H1 (cell line): ENCODE results near the gene BICD1. TPM values are rescaled to one million over a fixed set of nuclear protein-coding genes. Genes with fewer than 3 reads are reported as not detected.

Experiments used
- CTCF ChIA-PET: fragments of 300-600 bp; sonication (Branson Sonifier 250); formaldehyde crosslinking; loops from one replicate; lab custom pipeline; 2021; ENCODE audit not compliant: partially characterized antibody; lab: Charles Lee
- POLR2A ChIA-PET: fragments of 300-600 bp; sonication (Branson Sonifier 250); formaldehyde crosslinking; loops from one replicate; lab custom pipeline; 2021; ENCODE audit warnings: inconsistent platforms; ENCODE audit not compliant: partially characterized antibody; lab: Charles Lee
- DNase-seq, 2 experiments: peaks; one replicate each; pipeline versions ENCODE4 v3.0.0 to v3.0.0-alpha.2; 2010 to 2022; ENCODE audit warnings: low spot score in 2 of 2, low read depth in 1 of 2, mixed read lengths in 1 of 2
- FAIRE-seq: peaks from 2 replicates; lab custom pipeline; 2011; peaks lifted over from hg19 to GRCh38; lab: Jason Lieb, UNC
- H2AFZ ChIP-seq: 2 replicates; pipeline ENCODE4 v1.8.1; 2012; ENCODE audit warnings: low read length, inconsistent platforms
- H2AK5ac ChIP-seq: 2 replicates; pipeline ENCODE4 v1.6.1; 2013; ENCODE audit warnings: low read depth, low read length
- H2BK120ac ChIP-seq: replicated peaks from 2 replicates; pipeline ENCODE3; 2013; ENCODE audit warnings: low read depth, low read length, inconsistent platforms
- H2BK12ac ChIP-seq: 2 replicates; pipeline ENCODE4 v1.6.1; 2013; ENCODE audit warnings: low read depth, low read length
- H2BK15ac ChIP-seq: 2 replicates; pipeline ENCODE4 v1.6.1; 2013; ENCODE audit warnings: low read length
- H2BK20ac ChIP-seq: 2 replicates; pipeline ENCODE4 v1.6.1; 2013; ENCODE audit warnings: low read length
- H2BK5ac ChIP-seq: 2 replicates; pipeline ENCODE4 v1.6.1; 2013; ENCODE audit warnings: low read depth, low read length
- H3K14ac ChIP-seq: 2 replicates; pipeline ENCODE4 v1.6.1; 2013; ENCODE audit warnings: inconsistent platforms; ENCODE audit not compliant: insufficient read length
- H3K18ac ChIP-seq: 2 replicates; pipeline ENCODE4 v1.6.1; 2013; ENCODE audit warnings: low read length; ENCODE audit errors: extremely low read depth
- H3K23ac ChIP-seq: 2 replicates; pipeline ENCODE4 v1.6.1; 2013; ENCODE audit warnings: inconsistent platforms; ENCODE audit not compliant: insufficient read length
- H3K23me2 ChIP-seq: 2 replicates; pipeline ENCODE4 v1.6.1; 2013; ENCODE audit warnings: low read depth, low read length
- H3K27ac ChIP-seq: 2 replicates; pipeline ENCODE4 v1.6.1; 2011; ENCODE audit warnings: low read depth, low read length, inconsistent platforms
- H3K27me3 ChIP-seq, 4 experiments: replicated peaks in 1 of 4; 1 replicate in 1 of 4; 2 replicates in 3 of 4; pipeline versions ENCODE4 v1.6.1 to v1.8.1; 2011 to 2013; ENCODE audit warnings: low read length in 3 of 4, mild to moderate bottlenecking in 3 of 4, inconsistent platforms in 2 of 4, mixed read lengths in 2 of 4, moderate library complexity in 1 of 4; ENCODE audit not compliant: control insufficient read depth in 3 of 4, insufficient read depth in 3 of 4; ENCODE audit errors: extremely low read depth in 1 of 4
- H3K36me3 ChIP-seq, 4 experiments: 2 replicates each; pipeline versions ENCODE4 v1.6.1 to v1.8.1; 2011 to 2013; ENCODE audit warnings: mild to moderate bottlenecking in 4 of 4, low read length in 3 of 4, moderate library complexity in 2 of 4, control low read depth in 1 of 4, inconsistent platforms in 1 of 4; ENCODE audit not compliant: insufficient read depth in 4 of 4, control insufficient read depth in 2 of 4
- H3K4ac ChIP-seq: replicated peaks from 2 replicates; pipeline ENCODE3; 2013; ENCODE audit warnings: low read length, low read depth, mixed read lengths, inconsistent platforms; ENCODE audit not compliant: insufficient read length
- H3K4me1 ChIP-seq, 4 experiments: replicated peaks in 1 of 4; 1 replicate in 1 of 4; 2 replicates in 3 of 4; pipeline versions ENCODE4 v1.6.1 to v1.8.1; 2011 to 2013; ENCODE audit warnings: low read length in 3 of 4, inconsistent platforms in 2 of 4, mixed read lengths in 1 of 4; ENCODE audit not compliant: insufficient read depth in 4 of 4, control insufficient read depth in 3 of 4
- H3K4me2 ChIP-seq, 2 experiments: 2 replicates each; pipeline versions ENCODE4 v1.6.1 to v1.8.1; 2011 to 2013; ENCODE audit warnings: low read depth in 2 of 2, low read length in 2 of 2, control low read depth in 1 of 2, inconsistent platforms in 1 of 2, mild to moderate bottlenecking in 1 of 2; ENCODE audit not compliant: insufficient read depth in 1 of 2
- H3K4me3 ChIP-seq, 4 experiments: fragments of 200-600, 300-600 bp in 1 of 4; sonication (generic), shearing (Covaris generic), sonication (Bioruptor Twin) in 1 of 4; 2 replicates each; pipeline versions ENCODE4 v1.5.1 to v1.8.1; 2011 to 2016; ENCODE audit warnings: low read length in 4 of 4, low read depth in 3 of 4, control low read depth in 2 of 4, inconsistent platforms in 2 of 4, mild to moderate bottlenecking in 2 of 4, mixed read lengths in 1 of 4, moderate library complexity in 1 of 4; ENCODE audit not compliant: insufficient read depth in 2 of 4; ENCODE audit errors: extremely low read depth in 1 of 4
- H3K56ac ChIP-seq: replicated peaks from 2 replicates; pipeline ENCODE3; 2013; ENCODE audit warnings: low read depth, mild to moderate bottlenecking, mixed read lengths, low read length, inconsistent platforms; ENCODE audit not compliant: insufficient read length
- H3K79me1 ChIP-seq: 2 replicates; pipeline ENCODE4 v1.6.1; 2013; ENCODE audit warnings: low read depth, low read length, control low read depth
- H3K79me2 ChIP-seq, 2 experiments: 2 replicates each; pipeline versions ENCODE4 v1.6.1 to v1.8.1; 2012 to 2013; ENCODE audit warnings: low read length in 2 of 2, mild to moderate bottlenecking in 2 of 2, inconsistent platforms in 1 of 2; ENCODE audit not compliant: insufficient read depth in 2 of 2, control insufficient read depth in 1 of 2
- H3K9ac ChIP-seq, 4 experiments: replicated peaks in 1 of 4; 1 replicate in 1 of 4; 2 replicates in 3 of 4; pipeline versions ENCODE4 v1.6.1 to v1.8.1; 2011 to 2013; ENCODE audit warnings: low read depth in 3 of 4, low read length in 3 of 4, control low read depth in 2 of 4, mild to moderate bottlenecking in 2 of 4, moderate library complexity in 2 of 4, inconsistent platforms in 1 of 4; ENCODE audit errors: extremely low read depth in 1 of 4
- H3K9me3 ChIP-seq, 2 experiments: 2 replicates each; pipeline versions ENCODE4 v1.6.1 to v1.8.1; 2012 to 2013; ENCODE audit warnings: mild to moderate bottlenecking in 2 of 2, moderate library complexity in 2 of 2, control low read depth in 1 of 2, inconsistent platforms in 1 of 2, low read depth in 1 of 2, low read length in 1 of 2, mixed read lengths in 1 of 2; ENCODE audit not compliant: insufficient read depth in 2 of 2
- H4K20me1 ChIP-seq, 2 experiments: replicated peaks in 1 of 2; 2 replicates each; pipeline versions ENCODE3 to v1.8.1; 2011 to 2013; ENCODE audit warnings: inconsistent platforms in 2 of 2, low read length in 2 of 2, mild to moderate bottlenecking in 1 of 2; ENCODE audit not compliant: insufficient read depth in 2 of 2, control insufficient read depth in 1 of 2
- H4K5ac ChIP-seq: 2 replicates; pipeline ENCODE4 v1.6.1; 2013; ENCODE audit warnings: low read length, low read depth, mixed read lengths, inconsistent platforms; ENCODE audit not compliant: insufficient read length
- H4K8ac ChIP-seq: 2 replicates; pipeline ENCODE4 v1.8.0; 2013; ENCODE audit warnings: mild to moderate bottlenecking, moderate library complexity, low read length, inconsistent platforms; ENCODE audit not compliant: insufficient read depth; ENCODE audit errors: extremely low read depth
- H4K91ac ChIP-seq: replicated peaks from 2 replicates; pipeline ENCODE3; 2013; ENCODE audit warnings: low read length, mixed read lengths, inconsistent platforms; ENCODE audit not compliant: insufficient read length
- CREB1 ChIP-seq: IDR thresholded peaks from 2 replicates; pipeline ENCODE4 v1.6.1; 2012; ENCODE audit warnings: inconsistent platforms
- EGR1 ChIP-seq: IDR thresholded peaks from 2 replicates; pipeline ENCODE4 v1.6.1; 2011; ENCODE audit warnings: low read depth, low read length, borderline replicate concordance
- EZH2 ChIP-seq: fragments of 200-600 bp; sonication (generic); IDR thresholded peaks from 2 replicates; pipeline ENCODE4 v1.7.1; 2012; ENCODE audit warnings: low read depth, mild to moderate bottlenecking, moderate library complexity, low read length, inconsistent platforms; ENCODE audit not compliant: severe bottlenecking
- FOSL1 ChIP-seq: IDR thresholded peaks from 2 replicates; pipeline ENCODE4 v1.6.1; 2011; ENCODE audit warnings: mild to moderate bottlenecking, low read depth, low read length, moderate library complexity; ENCODE audit not compliant: insufficient read depth
- KDM4A ChIP-seq: IDR thresholded peaks from one replicate; pipeline ENCODE4 v1.7.1; 2012; ENCODE audit warnings: low read depth, mild to moderate bottlenecking, moderate library complexity, low read length, inconsistent platforms; ENCODE audit not compliant: severe bottlenecking
- MAFK ChIP-seq: IDR thresholded peaks from 2 replicates; pipeline ENCODE4 v1.6.1; 2012; ENCODE audit warnings: low read depth, mild to moderate bottlenecking, improper control_type of control experiment, low read length
- NRF1 ChIP-seq: IDR thresholded peaks from 2 replicates; pipeline ENCODE4 v1.6.1; 2011; ENCODE audit warnings: mild to moderate bottlenecking, low read depth, low read length, improper control_type of control experiment
- RBBP5 ChIP-seq: IDR thresholded peaks from 2 replicates; pipeline ENCODE4 v1.7.1; 2012; ENCODE audit warnings: low read depth, mild to moderate bottlenecking, inconsistent platforms, low read length, moderate library complexity, borderline replicate concordance
- ZNF274 ChIP-seq: IDR thresholded peaks from 2 replicates; pipeline ENCODE4 v1.7.0; 2012; ENCODE audit warnings: low read length, borderline replicate concordance; ENCODE audit errors: extremely low read depth
- WGBS, 2 experiments: shearing (Covaris generic) in 1 of 2; methylation state at CpG; one replicate each; pipeline versions ENCODE4 v1.1.6 to v1.1.7; 2013 to 2015; ENCODE audit warnings: low lambda C conversion rate in 2 of 2, mixed read lengths in 2 of 2, inconsistent platforms in 1 of 2, low coverage in 1 of 2, missing lambda C conversion rate in 1 of 2; ENCODE audit not compliant: insufficient replicate concordance in 2 of 2, insufficient coverage in 1 of 2, insufficient read length in 1 of 2; ENCODE audit errors: extremely low coverage in 1 of 2, missing lambda C conversion rate in 1 of 2; 5-methylcytosine and 5-hydroxymethylcytosine counted together
- polyA plus RNA-seq, 7 experiments: library from polyadenylated mRNA; depleted of rRNA in 3 of 7; stranded (reverse) in 5 of 7; unstranded in 2 of 7; fragments of >200 nt in 5 of 7; fragments of 200-250 nt in 2 of 7; gene quantifications; 1 replicate in 5 of 7; 2 replicates in 1 of 7; 4 replicates in 1 of 7; pipeline versions ENCODE4 v1.2.1 to v1.2.3, GENCODE V29; 2011 to 2013; ENCODE audit warnings: missing spikeins in 2 of 7, mixed read lengths in 2 of 7
- total RNA-seq: library from RNA; stranded (reverse); fragmentation: NEBNext Ultra II Directional; extraction: Animal tissue kit (Norgen Biotek cat#: 25700); gene quantifications from 2 replicates; pipeline ENCODE4 v1.2.1, GENCODE V29; 2021

Gene BICD1
- total and polyA plus RNA-seq, 2 of the 8 experiments (the other 6 are each of a cell fraction or from before 2014, with no cell fraction given), result 34.1 to 58.4 TPM

- peaks cover 3% of the 10 kb centered on the region for H3K23me2 ChIP-seq
- peak overlapping the region; percentile 82 to 95 for H3K4me2 ChIP-seq
- H3K27me3 ChIP-seq, result no peaks in the 10 kb centered on the region
- no peaks in the 10 kb centered on the region for H3K9me3 ChIP-seq
- 0% methylated on average over 15 of the region's 15 CpGs; no CpG with 5 or more reads in 1 of the 2 experiments for WGBS, 2 experiments
- H3K79me1 ChIP-seq, result peaks cover 4% of the 10 kb centered on the region; the same call in 1 of the 2 replicates
- H3K36me3 ChIP-seq, result peaks cover 0 to 12% (median 0%) of the 10 kb centered on the region in 4 experiments; a peak in 1 of 8 replicates
- peak overlapping the region; percentile 76 to 88 (median 80) for H3K4me3 ChIP-seq
- no peak overlapping the region for H3K14ac ChIP-seq
- peaks cover 0 to 13% (median 7%) of the 10 kb centered on the region in 4 experiments; a peak in 5 of 7 replicates for H3K4me1 ChIP-seq
- no peak overlapping the region for H2BK15ac ChIP-seq
- peaks cover 0 to 2% of the 10 kb centered on the region in 2 experiments for H4K20me1 ChIP-seq
- H2AK5ac ChIP-seq, result 0 out of 2 replicates have a peak overlapping the region, but pooled peaks have one; percentile 7
- peak overlapping the region; percentile 45; the same call in 1 of the 2 replicates for H2BK12ac ChIP-seq
- DNase-seq (peak; percentile 70 to 81), FAIRE-seq (peak; percentile 92)
- H3K9ac ChIP-seq, result peak overlapping the region in 3 of 4 experiments; percentile 78 to 79 (median 79); a peak in 6 of 7 replicates
- peak overlapping the region; percentile 91 for H3K27ac ChIP-seq
- no peak overlapping the region for H2BK20ac ChIP-seq
- H4K8ac ChIP-seq, result peak overlapping the region; percentile 96
- peak overlapping the region; percentile 69 for H4K91ac ChIP-seq
- no peak overlapping the region for H2AFZ ChIP-seq
- H3K79me2 ChIP-seq, result peaks cover 29 to 50% of the 10 kb centered on the region in 2 experiments
- H2BK120ac ChIP-seq, result peak overlapping the region; percentile 44
- H3K4ac ChIP-seq, result peak overlapping the region; percentile 55
- ChIA-PET CTCF (interaction anchor here (0.7 to 1.8 kb wide), 9 partner anchors 9 to 268 kb away, joined by 3 to 6 read pairs (median 4); no protein-coding TSS in a partner anchor), POLR2A (interaction anchor here (0.6 to 2.1 kb wide), 20 partner anchors 8 to 279 kb away, joined by 3 to 8 read pairs (median 4); partner anchors contain the start of gene DNM1L)
- no peak overlapping the region for H3K23ac ChIP-seq
- peak overlapping the region; percentile 98 for H3K56ac ChIP-seq
- peak overlapping the region; percentile 98 for H3K18ac ChIP-seq
- peak overlapping the region; percentile 95; the same call in 1 of the 2 replicates for H2BK5ac ChIP-seq
- peak overlapping the region; percentile 46 for H4K5ac ChIP-seq
- TF ChIP-seq EZH2 (no peak), FOSL1 (no peak), KDM4A (no peak), ZNF274 (no peak), NRF1 (no peak), CREB1 (no peak), RBBP5 (no peak), EGR1 (no peak), MAFK (no peak)
These were observed 293.5 kb downstream of the BICD1 start for GRCh38 chr12:32400114-32400672.
